ENCODE data around the gene SFR1.

The SFR1 gene

GRCh38 chr10:104099269-104099668, 22.7 kb upstream of the SFR1 start:
- Histone ChIP-seq H3K4ac (ENCODE audit: low read depth in 1 of 2, low read length in 2 of 2) (no peak overlapping the region), H3K18ac (ENCODE audit: low read depth in 1 of 2, low read length in 2 of 2) (no peak overlapping the region), H3K4me2 (ENCODE audit: low read length, poor library complexity, severe bottlenecking) (no peak overlapping the region), H3K9me3 (ENCODE audit: control insufficient read depth, low read length) (peaks cover 7% of the 10 kb centered on the region), H3K4me3 (ENCODE audit: insufficient read depth in 1 of 2, low read depth in 1 of 2, low read length in 2 of 2) (no peak overlapping the region), H2BK12ac (ENCODE audit: low read length in 2 of 2) (no peak overlapping the region), H2BK15ac (ENCODE audit: low read depth, poor library complexity, severe bottlenecking) (no peak overlapping the region), H3K4me1 (ENCODE audit: control insufficient read depth, insufficient read depth, low read depth, low read length) (no peaks in the 10 kb centered on the region), H3K27me3 (ENCODE audit: control insufficient read depth in 1 of 2, insufficient read depth in 1 of 2, low read length in 2 of 2) (no peaks in the 10 kb centered on the region), H2AFZ (ENCODE audit: low read depth, low read length) (no peak overlapping the region), H2BK120ac (ENCODE audit: low read depth, low read length) (no peak overlapping the region), H3K14ac (ENCODE audit: low read length in 2 of 2) (no peak overlapping the region), H3K79me1 (replicated peaks; ENCODE audit: low read length, poor library complexity, severe bottlenecking) (no peaks in the 10 kb centered on the region), H3K27ac (ENCODE audit: low read length, poor library complexity, severe bottlenecking) (no peak overlapping the region), H4K91ac (ENCODE audit: low read length) (no peak overlapping the region), H2AK5ac (ENCODE audit: low read length, severe bottlenecking) (no peak overlapping the region), H3K9ac (ENCODE audit: low read length) (no peak overlapping the region), H3K23ac (ENCODE audit: low read length in 2 of 2) (no peak overlapping the region), H2BK5ac (ENCODE audit: low read depth, low read length, poor library complexity, severe bottlenecking) (no peak overlapping the region), H4K8ac (ENCODE audit: low read length) (no peak overlapping the region), H3K36me3 (ENCODE audit: control insufficient read depth in 1 of 2, insufficient read depth in 2 of 2, low read depth in 1 of 2, low read length in 2 of 2) (no peaks in the 10 kb centered on the region)
- DNase-seq: no peak
- no CpG with 5 or more reads among the region's 3 CpGs for WGBS

GRCh38 chr10:104099941-104100340, 22.0 kb upstream of the SFR1 start:
- Histone ChIP-seq H2AFZ (ENCODE audit: low read depth, low read length) (no peak overlapping the region), H3K9me3 (ENCODE audit: control insufficient read depth, low read length) (peaks cover 7% of the 10 kb centered on the region), H3K4me1 (ENCODE audit: control insufficient read depth, insufficient read depth, low read depth, low read length) (no peaks in the 10 kb centered on the region), H3K23ac (ENCODE audit: low read length in 2 of 2) (no peak overlapping the region), H3K79me1 (replicated peaks; ENCODE audit: low read length, poor library complexity, severe bottlenecking) (no peaks in the 10 kb centered on the region), H3K36me3 (ENCODE audit: control insufficient read depth in 1 of 2, insufficient read depth in 2 of 2, low read depth in 1 of 2, low read length in 2 of 2) (no peaks in the 10 kb centered on the region), H3K9ac (ENCODE audit: low read length) (no peak overlapping the region), H3K14ac (ENCODE audit: low read length in 2 of 2) (no peak overlapping the region), H3K18ac (ENCODE audit: low read depth in 1 of 2, low read length in 2 of 2) (no peak overlapping the region), H2AK5ac (ENCODE audit: low read length, severe bottlenecking) (no peak overlapping the region), H2BK15ac (ENCODE audit: low read depth, poor library complexity, severe bottlenecking) (no peak overlapping the region), H4K91ac (ENCODE audit: low read length) (no peak overlapping the region), H4K8ac (ENCODE audit: low read length) (no peak overlapping the region), H3K4me3 (ENCODE audit: insufficient read depth in 1 of 2, low read depth in 1 of 2, low read length in 2 of 2) (no peak overlapping the region), H3K27me3 (ENCODE audit: control insufficient read depth in 1 of 2, insufficient read depth in 1 of 2, low read length in 2 of 2) (no peaks in the 10 kb centered on the region), H3K4ac (ENCODE audit: low read depth in 1 of 2, low read length in 2 of 2) (no peak overlapping the region), H2BK12ac (ENCODE audit: low read length in 2 of 2) (peak overlapping the region in 1 of 2 experiments; percentile 9), H3K27ac (ENCODE audit: low read length, poor library complexity, severe bottlenecking) (no peak overlapping the region), H2BK5ac (ENCODE audit: low read depth, low read length, poor library complexity, severe bottlenecking) (no peak overlapping the region), H2BK120ac (ENCODE audit: low read depth, low read length) (no peak overlapping the region), H3K4me2 (ENCODE audit: low read length, poor library complexity, severe bottlenecking) (no peak overlapping the region)
- DNase-seq: no peak

- Histone ChIP-seq H3K9ac (ENCODE audit: low read length) (no peak overlapping the region), H2AFZ (ENCODE audit: low read depth, low read length) (no peak overlapping the region), H3K4me2 (ENCODE audit: low read length, poor library complexity, severe bottlenecking) (no peak overlapping the region), H2BK12ac (ENCODE audit: low read length in 2 of 2) (no peak overlapping the region), H3K79me1 (replicated peaks; ENCODE audit: low read length, poor library complexity, severe bottlenecking) (no peaks in the 10 kb centered on the region), H3K27me3 (ENCODE audit: control insufficient read depth in 1 of 2, insufficient read depth in 1 of 2, low read length in 2 of 2) (no peaks in the 10 kb centered on the region), H4K8ac (ENCODE audit: low read length) (no peak overlapping the region), H3K4ac (ENCODE audit: low read depth in 1 of 2, low read length in 2 of 2) (no peak overlapping the region), H3K27ac (ENCODE audit: low read length, poor library complexity, severe bottlenecking) (no peak overlapping the region), H3K36me3 (ENCODE audit: control insufficient read depth in 1 of 2, insufficient read depth in 2 of 2, low read depth in 1 of 2, low read length in 2 of 2) (no peaks in the 10 kb centered on the region), H2BK5ac (ENCODE audit: low read depth, low read length, poor library complexity, severe bottlenecking) (no peak overlapping the region), H3K14ac (ENCODE audit: low read length in 2 of 2) (no peak overlapping the region), H3K18ac (ENCODE audit: low read depth in 1 of 2, low read length in 2 of 2) (no peak overlapping the region), H3K4me1 (ENCODE audit: control insufficient read depth, insufficient read depth, low read depth, low read length) (no peaks in the 10 kb centered on the region), H3K9me3 (ENCODE audit: control insufficient read depth, low read length) (peaks cover 7% of the 10 kb centered on the region), H2BK15ac (ENCODE audit: low read depth, poor library complexity, severe bottlenecking) (no peak overlapping the region), H3K23ac (ENCODE audit: low read length in 2 of 2) (no peak overlapping the region), H3K4me3 (ENCODE audit: insufficient read depth in 1 of 2, low read depth in 1 of 2, low read length in 2 of 2) (no peak overlapping the region), H2AK5ac (ENCODE audit: low read length, severe bottlenecking) (no peak overlapping the region), H2BK120ac (ENCODE audit: low read depth, low read length) (no peak overlapping the region), H4K91ac (ENCODE audit: low read length) (no peak overlapping the region)
- no CpG with 5 or more reads among the region's 1 CpG for WGBS
- DNase-seq: no peak
These were observed 21.2 kb upstream of the SFR1 start for GRCh38 chr10:104100795-104101194.

GRCh38 chr10:104101902-104102301, 20.1 kb upstream of the SFR1 start:
- Histone ChIP-seq H2BK12ac (ENCODE audit: low read length in 2 of 2) (no peak overlapping the region), H3K4me2 (ENCODE audit: low read length, poor library complexity, severe bottlenecking) (no peak overlapping the region), H3K36me3 (ENCODE audit: control insufficient read depth in 1 of 2, insufficient read depth in 2 of 2, low read depth in 1 of 2, low read length in 2 of 2) (no peaks in the 10 kb centered on the region), H2BK120ac (ENCODE audit: low read depth, low read length) (no peak overlapping the region), H2AFZ (ENCODE audit: low read depth, low read length) (no peak overlapping the region), H2BK15ac (ENCODE audit: low read depth, poor library complexity, severe bottlenecking) (no peak overlapping the region), H3K4me1 (ENCODE audit: control insufficient read depth, insufficient read depth, low read depth, low read length) (no peaks in the 10 kb centered on the region), H3K9me3 (ENCODE audit: control insufficient read depth, low read length) (peaks cover 3% of the 10 kb centered on the region), H4K91ac (ENCODE audit: low read length) (no peak overlapping the region), H2BK5ac (ENCODE audit: low read depth, low read length, poor library complexity, severe bottlenecking) (no peak overlapping the region), H3K4me3 (ENCODE audit: insufficient read depth in 1 of 2, low read depth in 1 of 2, low read length in 2 of 2) (no peak overlapping the region), H3K27me3 (ENCODE audit: control insufficient read depth in 1 of 2, insufficient read depth in 1 of 2, low read length in 2 of 2) (no peaks in the 10 kb centered on the region), H3K27ac (ENCODE audit: low read length, poor library complexity, severe bottlenecking) (no peak overlapping the region), H4K8ac (ENCODE audit: low read length) (no peak overlapping the region), H3K14ac (ENCODE audit: low read length in 2 of 2) (no peak overlapping the region), H2AK5ac (ENCODE audit: low read length, severe bottlenecking) (no peak overlapping the region), H3K4ac (ENCODE audit: low read depth in 1 of 2, low read length in 2 of 2) (no peak overlapping the region), H3K79me1 (replicated peaks; ENCODE audit: low read length, poor library complexity, severe bottlenecking) (no peaks in the 10 kb centered on the region), H3K9ac (ENCODE audit: low read length) (no peak overlapping the region), H3K18ac (ENCODE audit: low read depth in 1 of 2, low read length in 2 of 2) (no peak overlapping the region), H3K23ac (ENCODE audit: low read length in 2 of 2) (no peak overlapping the region)
- no peak for DNase-seq
- WGBS: 80% methylated on average over 1 of the region's 1 CpG
